Measurements from ENCODE around the gene ADCY3. TPM values are rescaled to one million over a fixed set of nuclear protein-coding genes. Genes with fewer than 3 reads are reported as not detected.

ADCY3 gene
- total and polyA plus RNA-seq, 2 of the 13 experiments (the other 11 are each of a cell fraction or from before 2014, with no cell fraction given), result 0.11 to 0.61 TPM

- no peak for TF ChIP-seq JUND (CRISPR knock-in tag; IDR thresholded peaks at IDR 0.05)
- no peak for TF ChIP-seq ZNF737 (CRISPR knock-in tag; IDR thresholded peaks at IDR 0.05; ENCODE audit: borderline replicate concordance)
- TF ChIP-seq ZNF7 (CRISPR knock-in tag; IDR thresholded peaks at IDR 0.05), result no peak
- TF ChIP-seq NCOA1 (CRISPR knock-in tag; IDR thresholded peaks at IDR 0.05), result no peak
- TF ChIP-seq CERS6 (CRISPR knock-in tag; IDR thresholded peaks at IDR 0.05), result no peak
- 0 out of 2 replicates have a peak, but pooled peaks have one; percentile 57 for TF ChIP-seq ZNF790 (CRISPR knock-in tag; IDR thresholded peaks at IDR 0.05; ENCODE audit: borderline replicate concordance)
- TF ChIP-seq GRHL1 (CRISPR knock-in tag; conservative IDR thresholded peaks at IDR 0.05), result no peak
- no peak for TF ChIP-seq MAFF (IDR thresholded peaks at IDR 0.05; ENCODE audit: low read depth, low read length)
- TF ChIP-seq JARID2 (CRISPR knock-in tag; IDR thresholded peaks at IDR 0.05; ENCODE audit: insufficient replicate concordance), result no peak
- TF ChIP-seq ZNF687 (CRISPR knock-in tag; IDR thresholded peaks at IDR 0.05), result peak; percentile 86
- no peak for TF ChIP-seq ZNF761 (CRISPR knock-in tag; conservative IDR thresholded peaks at IDR 0.05)
- no peak for TF ChIP-seq NFIC (IDR thresholded peaks at IDR 0.05; ENCODE audit: low read length)
- no peak for TF ChIP-seq THAP8 (CRISPR knock-in tag; IDR thresholded peaks at IDR 0.05; ENCODE audit: borderline replicate concordance)
- no peak for TF ChIP-seq GABPA (IDR thresholded peaks at IDR 0.05; ENCODE audit: low read depth, low read length)
- no peak for TF ChIP-seq GABPA (CRISPR knock-in tag; IDR thresholded peaks at IDR 0.05; ENCODE audit: low read depth)
- no peak for TF ChIP-seq SRF (IDR thresholded peaks at IDR 0.05; ENCODE audit: low read depth, low read length)
- no peak for TF ChIP-seq CHD4 (IDR thresholded peaks at IDR 0.05; ENCODE audit: borderline replicate concordance, low read length)
- TF ChIP-seq ZNF20 (CRISPR knock-in tag; IDR thresholded peaks at IDR 0.05), result no peak
- no peak for TF ChIP-seq ESRRA (CRISPR knock-in tag; IDR thresholded peaks at IDR 0.05; ENCODE audit: low read depth)
- 0 out of 2 replicates have a peak, but pooled peaks have one; percentile 12 for TF ChIP-seq MEIS2 (CRISPR knock-in tag; IDR thresholded peaks at IDR 0.05)
- no peak for TF ChIP-seq ZMAT5 (CRISPR knock-in tag; IDR thresholded peaks at IDR 0.05; ENCODE audit: borderline replicate concordance, low read depth)
- TF ChIP-seq MLLT10 (CRISPR knock-in tag; IDR thresholded peaks at IDR 0.05), result no peak
Measured at GRCh38 chr2:24827321-24828237, 92.5 kb downstream of the ADCY3 start (continued).

Measured in HepG2 (cell line).